ENCODE measurements around the gene ZNF845.
"Not testable (repeated sequence)": the region's sequence is repeated elsewhere in the genome, so short reads cannot be mapped to it uniquely, and the experiment has no call there.

The ZNF845 gene

GRCh38 chr19:53333463-53334449, at the start of gene ZNF845:
TSS of gene ZNF845 (plus strand) at chr19:53333749. CDS start at chr19:53341308, 7,559 bp downstream.
- DNase-seq = peak; percentile 97

- DNase-seq = no peak
These were observed 48.5 kb upstream of the ZNF845 start for GRCh38 chr19:53285087-53285486.

GRCh38 chr19:53290758-53291549, 42.6 kb upstream of the ZNF845 start:
- DNase-seq = no peak

GRCh38 chr19:53294786-53295441, 38.6 kb upstream of the ZNF845 start:
- DNase-seq = no peak

- DNase-seq = not testable (repeated sequence)
These were observed 32.2 kb upstream of the ZNF845 start for GRCh38 chr19:53301341-53301740.

- DNase-seq = peak; percentile 38
These were observed 25.2 kb upstream of the ZNF845 start for GRCh38 chr19:53308339-53308811.

- no peak for DNase-seq
These were observed 22.5 kb upstream of the ZNF845 start for GRCh38 chr19:53311044-53311443.

GRCh38 chr19:53311897-53312296, 21.7 kb upstream of the ZNF845 start:
- DNase-seq = no peak

GRCh38 chr19:53328967-53329366, 4.6 kb upstream of the ZNF845 start:
- peak; percentile 75 for DNase-seq

- DNase-seq = no peak
These were observed 1.1 kb upstream of the ZNF845 start for GRCh38 chr19:53332484-53332883.

- peak; percentile 55 for DNase-seq
These were observed 485 bp upstream of the ZNF845 start for GRCh38 chr19:53333066-53333462.

GRCh38 chr19:53344403-53344802, 10.9 kb downstream of the ZNF845 start:
- DNase-seq = not testable (repeated sequence)

GRCh38 chr19:53355739-53356138, 22.2 kb downstream of the ZNF845 start:
- no peak for DNase-seq

- DNase-seq = no peak
These were observed 24.5 kb downstream of the ZNF845 start for GRCh38 chr19:53357821-53358581.

- not testable (repeated sequence) for DNase-seq
These were observed 26.5 kb downstream of the ZNF845 start for GRCh38 chr19:53360056-53360455.

- DNase-seq = peak; percentile 91
These were observed 31.8 kb downstream of the ZNF845 start, which contains the start of gene ZNF525 for GRCh38 chr19:53365134-53365898. TSS of gene ZNF525 (plus strand) at chr19:53365705. CDS start at chr19:53372282, 6,577 bp downstream.

- DNase-seq = no peak
These were observed 32.4 kb downstream of the ZNF845 start for GRCh38 chr19:53365899-53366493.

GRCh38 chr19:53372196-53372595, 38.6 kb downstream of the ZNF845 start:
- no peak for DNase-seq

GRCh38 chr19:53374288-53374687, 40.7 kb downstream of the ZNF845 start:
- no peak for DNase-seq

- no peak for DNase-seq
These were observed 41.2 kb downstream of the ZNF845 start for GRCh38 chr19:53374743-53375142.

- no peak for DNase-seq
These were observed 47.8 kb downstream of the ZNF845 start for GRCh38 chr19:53381376-53381775.
